ENCODE results near the gene AIFM2.

GRCh38 chr10:70067586-70067985 lies 65.0 kb downstream of the AIFM2 start:
- no peak for TF ChIP-seq CTCF (IDR thresholded peaks at IDR 0.05)
- TF ChIP-seq SIN3A (IDR thresholded peaks at IDR 0.05; ENCODE audit: borderline replicate concordance, insufficient read depth, low read depth, low read length) = no peak
- no peak for TF ChIP-seq POLR2AphosphoS5 (IDR thresholded peaks at IDR 0.05; ENCODE audit: low read depth, low read length)
- TF ChIP-seq TCF7L2 (IDR thresholded peaks at IDR 0.05; ENCODE audit: low read depth, low read length) = no peak

All from Panc1 (cell line).